Measurements from ENCODE around the gene ABR. TPM values are rescaled to one million over a fixed set of nuclear protein-coding genes. Genes with fewer than 3 reads are reported as not detected.
A peak's percentile ranks its signal among the peaks of the same experiment; 100 is the strongest.

ABR gene
- total and polyA plus RNA-seq, 5 donors from 2014 or later = 13.2 to 116 (median 18.3) TPM

- Histone ChIP-seq H3K27ac (ENCODE audit: insufficient read depth, low read length, poor library complexity, severe bottlenecking) (no peak overlapping the region), H3K27me3 (ENCODE audit: control insufficient read depth, insufficient read depth, low read length) (peaks cover 5% of the 10 kb centered on the region), H3K4me1 (ENCODE audit: control insufficient read depth, insufficient read depth, low read length, poor library complexity, severe bottlenecking) (peaks cover 9% of the 10 kb centered on the region), H3K9me3 (ENCODE audit: control insufficient read depth in 2 of 2, low read length in 2 of 2) (no peaks in the 10 kb centered on the region), H3K4me3 (ENCODE audit: low read depth, low read length) (no peak overlapping the region), H3K36me3 (ENCODE audit: control insufficient read depth, insufficient read depth, low read length) (no peaks in the 10 kb centered on the region)
- peaks cover 19% of the 10 kb centered on the region for H3K27me3 Mint-ChIP-seq
- no peak for ATAC-seq (ENCODE audit: low read depth in 2 of 2)
- H3K4me3 Mint-ChIP-seq = no peak overlapping the region
- H3K27ac Mint-ChIP-seq = no peak overlapping the region
- H3K4me1 Mint-ChIP-seq = peaks cover 0 to 12% (median 6%) of the 10 kb centered on the region in 4 donors
- H3K36me3 Mint-ChIP-seq = no peaks in the 10 kb centered on the region
- DNase-seq = no peak
- peaks cover 0 to 2% (median 0%) of the 10 kb centered on the region in 7 donors for H3K9me3 Mint-ChIP-seq
Observed at GRCh38 chr17:1174263-1174880, 5.4 kb downstream of the ABR start.

- Mint-ChIP-seq H3K27me3 (peaks cover 18% of the 10 kb centered on the region), H3K27ac (no peak overlapping the region), H3K36me3 (no peaks in the 10 kb centered on the region), H3K4me1 (peaks cover 0 to 12% (median 5%) of the 10 kb centered on the region in 4 donors), H3K4me3 (no peak overlapping the region), H3K9me3 (peaks cover 0 to 2% (median 0%) of the 10 kb centered on the region in 7 donors)
- Histone ChIP-seq H3K4me1 (ENCODE audit: control insufficient read depth, insufficient read depth, low read length, poor library complexity, severe bottlenecking) (peaks cover 2% of the 10 kb centered on the region), H3K27me3 (ENCODE audit: control insufficient read depth, insufficient read depth, low read length) (peaks cover 5% of the 10 kb centered on the region), H3K4me3 (ENCODE audit: low read depth, low read length) (no peak overlapping the region), H3K9me3 (ENCODE audit: control insufficient read depth in 2 of 2, low read length in 2 of 2) (no peaks in the 10 kb centered on the region), H3K27ac (ENCODE audit: insufficient read depth, low read length, poor library complexity, severe bottlenecking) (no peak overlapping the region), H3K36me3 (ENCODE audit: control insufficient read depth, insufficient read depth, low read length) (no peaks in the 10 kb centered on the region)
- no peak for DNase-seq
- ATAC-seq (ENCODE audit: low read depth in 2 of 2) = no peak
Observed at GRCh38 chr17:1173432-1174262, 6.1 kb downstream of the ABR start.

- H3K27me3 Mint-ChIP-seq = peaks cover 5% of the 10 kb centered on the region
- Histone ChIP-seq H3K4me3 (ENCODE audit: low read depth, low read length) (no peak overlapping the region), H3K27me3 (ENCODE audit: control insufficient read depth, insufficient read depth, low read length) (no peaks in the 10 kb centered on the region), H3K4me1 (ENCODE audit: control insufficient read depth, insufficient read depth, low read length, poor library complexity, severe bottlenecking) (no peaks in the 10 kb centered on the region), H3K9me3 (ENCODE audit: control insufficient read depth in 2 of 2, low read length in 2 of 2) (no peaks in the 10 kb centered on the region), H3K36me3 (ENCODE audit: control insufficient read depth, insufficient read depth, low read length) (no peaks in the 10 kb centered on the region), H3K27ac (ENCODE audit: insufficient read depth, low read length, poor library complexity, severe bottlenecking) (no peak overlapping the region)
- peaks cover 0 to 2% (median 0%) of the 10 kb centered on the region in 4 donors for H3K4me1 Mint-ChIP-seq
- ATAC-seq (ENCODE audit: low read depth in 2 of 2) (no peak), DNase-seq (no peak)
- no peak overlapping the region for H3K27ac Mint-ChIP-seq
- peaks cover 0 to 2% (median 0%) of the 10 kb centered on the region in 7 donors for H3K9me3 Mint-ChIP-seq
- no peak overlapping the region for H3K4me3 Mint-ChIP-seq
- H3K36me3 Mint-ChIP-seq = no peaks in the 10 kb centered on the region
Observed at GRCh38 chr17:1171953-1172352, 7.8 kb downstream of the ABR start.

GRCh38 chr17:1170739-1171138 lies 9.0 kb downstream of the ABR start:
- DNase-seq = no peak
- H3K27ac Mint-ChIP-seq = no peak overlapping the region
- no peak for ATAC-seq (ENCODE audit: low read depth in 2 of 2)
- H3K27ac ChIP-seq (ENCODE audit: insufficient read depth, low read length, poor library complexity, severe bottlenecking) = no peak overlapping the region
- H3K4me1 Mint-ChIP-seq = no peaks in the 10 kb centered on the region
- no peaks in the 10 kb centered on the region for H3K4me1 ChIP-seq (ENCODE audit: control insufficient read depth, insufficient read depth, low read length, poor library complexity, severe bottlenecking)
- H3K4me3 Mint-ChIP-seq = no peak overlapping the region
- H3K9me3 Mint-ChIP-seq = peaks cover 0 to 2% (median 0%) of the 10 kb centered on the region in 7 donors
- H3K36me3 Mint-ChIP-seq = no peaks in the 10 kb centered on the region
- no peaks in the 10 kb centered on the region for H3K9me3 ChIP-seq (ENCODE audit: control insufficient read depth in 2 of 2, low read length in 2 of 2)
- H3K4me3 ChIP-seq (ENCODE audit: low read depth, low read length) = no peak overlapping the region
- no peaks in the 10 kb centered on the region for H3K27me3 ChIP-seq (ENCODE audit: control insufficient read depth, insufficient read depth, low read length)
- peaks cover 4% of the 10 kb centered on the region for H3K27me3 Mint-ChIP-seq
- H3K36me3 ChIP-seq (ENCODE audit: control insufficient read depth, insufficient read depth, low read length) = no peaks in the 10 kb centered on the region

GRCh38 chr17:1169929-1170312 lies 9.9 kb downstream of the ABR start:
- Histone ChIP-seq H3K9me3 (ENCODE audit: control insufficient read depth in 2 of 2, low read length in 2 of 2) (no peaks in the 10 kb centered on the region), H3K27me3 (ENCODE audit: control insufficient read depth, insufficient read depth, low read length) (no peaks in the 10 kb centered on the region), H3K4me3 (ENCODE audit: low read depth, low read length) (no peak overlapping the region), H3K4me1 (ENCODE audit: control insufficient read depth, insufficient read depth, low read length, poor library complexity, severe bottlenecking) (no peaks in the 10 kb centered on the region), H3K27ac (ENCODE audit: insufficient read depth, low read length, poor library complexity, severe bottlenecking) (no peak overlapping the region), H3K36me3 (ENCODE audit: control insufficient read depth, insufficient read depth, low read length) (no peaks in the 10 kb centered on the region)
- Mint-ChIP-seq H3K9me3 (no peaks in the 10 kb centered on the region), H3K4me3 (no peak overlapping the region), H3K27ac (peak overlapping the region in 1 of 3 donors; percentile 76), H3K4me1 (no peaks in the 10 kb centered on the region), H3K36me3 (no peaks in the 10 kb centered on the region), H3K27me3 (peaks cover 4% of the 10 kb centered on the region)
- DNase-seq (no peak), ATAC-seq (ENCODE audit: low read depth in 2 of 2) (no peak)

- DNase-seq (no peak), ATAC-seq (ENCODE audit: low read depth in 2 of 2) (no peak)
- no peaks in the 10 kb centered on the region for H3K36me3 Mint-ChIP-seq
- H3K4me3 Mint-ChIP-seq = no peak overlapping the region
- Histone ChIP-seq H3K4me1 (ENCODE audit: control insufficient read depth, insufficient read depth, low read length, poor library complexity, severe bottlenecking) (no peaks in the 10 kb centered on the region), H3K27me3 (ENCODE audit: control insufficient read depth, insufficient read depth, low read length) (no peaks in the 10 kb centered on the region), H3K4me3 (ENCODE audit: low read depth, low read length) (no peak overlapping the region), H3K9me3 (ENCODE audit: control insufficient read depth in 2 of 2, low read length in 2 of 2) (no peaks in the 10 kb centered on the region), H3K36me3 (ENCODE audit: control insufficient read depth, insufficient read depth, low read length) (no peaks in the 10 kb centered on the region), H3K27ac (ENCODE audit: insufficient read depth, low read length, poor library complexity, severe bottlenecking) (no peak overlapping the region)
- peak overlapping the region in 1 of 3 donors; percentile 76 for H3K27ac Mint-ChIP-seq
- H3K9me3 Mint-ChIP-seq = no peaks in the 10 kb centered on the region
- no peaks in the 10 kb centered on the region for H3K4me1 Mint-ChIP-seq
- peaks cover 4% of the 10 kb centered on the region for H3K27me3 Mint-ChIP-seq
Observed at GRCh38 chr17:1169221-1169928, 10.4 kb downstream of the ABR start.

- Mint-ChIP-seq H3K4me3 (no peak overlapping the region), H3K9me3 (no peaks in the 10 kb centered on the region), H3K36me3 (no peaks in the 10 kb centered on the region), H3K4me1 (no peaks in the 10 kb centered on the region), H3K27ac (no peak overlapping the region), H3K27me3 (peaks cover 4% of the 10 kb centered on the region)
- H3K27me3 ChIP-seq (ENCODE audit: control insufficient read depth, insufficient read depth, low read length) = no peaks in the 10 kb centered on the region
- ATAC-seq (ENCODE audit: low read depth in 2 of 2) (no peak), DNase-seq (no peak)
- H3K4me3 ChIP-seq (ENCODE audit: low read depth, low read length) = no peak overlapping the region
- H3K9me3 ChIP-seq (ENCODE audit: control insufficient read depth in 2 of 2, low read length in 2 of 2) = no peaks in the 10 kb centered on the region
- no peaks in the 10 kb centered on the region for H3K4me1 ChIP-seq (ENCODE audit: control insufficient read depth, insufficient read depth, low read length, poor library complexity, severe bottlenecking)
- H3K27ac ChIP-seq (ENCODE audit: insufficient read depth, low read length, poor library complexity, severe bottlenecking) = no peak overlapping the region
- no peaks in the 10 kb centered on the region for H3K36me3 ChIP-seq (ENCODE audit: control insufficient read depth, insufficient read depth, low read length)
Observed at GRCh38 chr17:1168533-1169220, 11.1 kb downstream of the ABR start.
